GM19467 (cell line): ENCODE measurements around the gene GFOD2.
"Not testable (repeated sequence)": the region's sequence is repeated elsewhere in the genome, so short reads cannot be mapped to it uniquely, and the experiment has no call there.

ENCODE experiments used
- ATAC-seq: cut with Tn5 transposase; IDR thresholded peaks from one replicate; pipeline ENCODE4 v1.9.1; 2021; ENCODE audit warnings: mild to moderate bottlenecking, moderate library complexity; ENCODE audit not compliant: unreplicated experiment

Gene GFOD2

GRCh38 chr16:67707210-67707609 is 11.9 kb downstream of the GFOD2 start:
- ATAC-seq: no peak

- ATAC-seq: no peak
Observed at GRCh38 chr16:67704110-67704509, 15.0 kb downstream of the GFOD2 start.

DNA sequence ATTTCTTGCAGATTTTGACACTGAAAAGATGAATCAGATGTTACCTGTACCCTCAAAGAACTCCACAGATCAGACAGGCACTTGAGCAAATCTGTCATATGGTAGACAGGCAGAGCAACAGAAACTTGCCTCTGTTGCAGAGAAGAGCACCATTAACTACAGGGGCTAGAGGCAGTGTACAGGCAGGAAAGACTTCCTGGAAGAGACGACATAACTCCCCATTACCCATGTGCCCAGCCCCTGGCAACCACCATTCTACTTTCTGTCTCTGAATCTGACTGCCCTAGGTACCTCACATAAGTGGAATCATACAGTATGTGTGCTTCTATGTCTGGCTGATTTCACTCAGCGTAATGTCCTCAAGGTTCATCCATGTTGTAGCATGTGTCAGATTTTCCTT is 15.5 kb downstream of the GFOD2 start:
- no peak for ATAC-seq

- ATAC-seq: no peak
Observed at GRCh38 chr16:67702130-67702529, 17.0 kb downstream of the GFOD2 start.

DNA sequence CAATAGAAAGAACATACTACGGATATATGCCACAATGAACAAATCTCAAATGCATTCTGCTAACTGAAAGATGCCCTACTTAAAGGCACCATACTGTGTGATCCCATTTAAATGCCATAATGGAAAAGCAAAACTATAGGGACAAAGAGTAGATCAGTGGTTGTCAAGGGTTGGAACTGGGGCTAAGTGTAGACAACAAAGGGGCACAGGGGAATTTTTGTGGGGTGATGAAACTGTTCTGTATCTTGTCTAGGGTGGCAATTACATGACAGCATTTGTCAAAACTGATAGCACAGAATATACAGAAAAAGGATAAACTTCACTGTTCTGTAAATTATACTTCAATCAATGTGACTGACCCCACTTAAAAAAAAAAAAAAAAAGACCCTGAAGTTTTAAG is 17.7 kb downstream of the GFOD2 start:
- ATAC-seq: no peak

- ATAC-seq: no peak
Observed at GRCh38 chr16:67699265-67699664, 19.9 kb downstream of the GFOD2 start.

GRCh38 chr16:67697422-67698185 is 21.5 kb downstream of the GFOD2 start:
- ATAC-seq: no peak

GRCh38 chr16:67694611-67695010 is 24.5 kb downstream of the GFOD2 start:
- ATAC-seq: no peak

DNA sequence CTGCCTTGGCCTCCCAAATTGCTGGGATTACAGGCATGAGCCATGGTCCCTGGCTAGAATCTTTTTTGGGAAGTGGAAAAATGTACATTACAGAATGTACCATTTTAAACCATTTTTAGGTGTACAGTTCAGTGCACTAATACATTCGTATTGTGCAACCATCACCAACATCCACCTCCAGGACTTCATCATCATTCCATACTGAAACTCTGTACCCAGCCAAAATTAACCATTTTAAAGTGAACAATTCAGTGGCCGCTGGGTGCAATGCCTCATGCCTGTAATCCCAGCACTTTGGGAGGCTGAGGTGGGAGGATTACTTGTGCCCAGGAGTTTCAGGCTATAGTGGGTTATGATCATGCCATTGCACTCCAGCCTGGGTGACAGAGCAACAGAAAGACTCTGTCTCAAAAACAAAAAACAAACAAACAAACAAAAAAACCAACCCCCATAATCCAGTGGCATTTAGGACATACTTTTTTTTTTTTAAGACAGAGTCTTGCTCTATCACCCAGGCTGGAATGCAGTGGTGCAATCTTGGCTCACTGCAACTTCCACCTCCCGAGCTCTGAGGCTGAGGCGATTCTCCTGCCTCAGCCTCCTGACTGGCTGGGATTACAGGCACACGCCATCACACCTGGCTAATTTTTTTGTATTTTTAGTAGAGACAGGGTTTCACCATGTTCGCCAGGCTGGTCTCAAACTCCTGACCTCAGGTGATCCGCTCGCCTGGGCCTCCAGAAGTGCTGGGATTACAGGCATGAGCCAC is 25.4 kb downstream of the GFOD2 start:
- ATAC-seq: not testable (repeated sequence)

DNA sequence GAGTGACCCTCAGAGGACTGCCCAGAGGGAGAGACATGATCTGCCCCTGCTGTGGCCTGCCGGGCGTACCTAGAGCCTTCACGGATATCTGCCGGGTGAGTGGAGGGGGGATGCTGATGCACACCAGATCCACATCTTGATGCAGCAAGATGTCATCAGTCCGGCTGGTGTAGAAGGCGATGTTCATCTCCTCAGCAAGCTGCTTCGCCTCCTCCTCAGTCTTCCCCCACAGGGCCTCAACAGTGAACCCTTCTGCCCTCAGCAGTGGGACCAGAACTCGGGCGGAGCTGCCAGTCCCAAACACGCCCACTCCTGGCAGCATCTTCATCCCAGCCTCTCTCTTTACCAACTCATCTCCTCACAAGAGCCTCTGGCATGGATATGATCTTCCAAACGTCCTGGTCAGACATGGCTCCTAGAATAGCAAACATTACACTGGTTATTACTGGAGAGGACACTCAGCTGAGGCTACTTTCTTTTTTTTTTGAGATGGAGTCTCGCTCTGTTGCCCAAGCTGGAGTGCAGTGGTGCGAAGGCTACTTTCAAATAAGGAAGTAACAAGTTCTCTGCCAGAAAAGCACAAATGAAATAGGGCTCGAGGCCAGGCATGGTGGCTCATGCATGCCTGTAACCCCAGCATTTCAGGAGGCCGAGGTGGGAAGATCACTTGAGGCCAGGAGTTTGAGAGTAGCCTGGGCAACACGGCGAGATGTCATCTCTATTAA is 33.6 kb downstream of the GFOD2 start:
- no peak for ATAC-seq

GRCh38 chr16:67683767-67684166 is 35.3 kb downstream of the GFOD2 start:
- no peak for ATAC-seq

- no peak for ATAC-seq
Observed at GRCh38 chr16:67679935-67680897, 38.9 kb downstream of the GFOD2 start.

DNA sequence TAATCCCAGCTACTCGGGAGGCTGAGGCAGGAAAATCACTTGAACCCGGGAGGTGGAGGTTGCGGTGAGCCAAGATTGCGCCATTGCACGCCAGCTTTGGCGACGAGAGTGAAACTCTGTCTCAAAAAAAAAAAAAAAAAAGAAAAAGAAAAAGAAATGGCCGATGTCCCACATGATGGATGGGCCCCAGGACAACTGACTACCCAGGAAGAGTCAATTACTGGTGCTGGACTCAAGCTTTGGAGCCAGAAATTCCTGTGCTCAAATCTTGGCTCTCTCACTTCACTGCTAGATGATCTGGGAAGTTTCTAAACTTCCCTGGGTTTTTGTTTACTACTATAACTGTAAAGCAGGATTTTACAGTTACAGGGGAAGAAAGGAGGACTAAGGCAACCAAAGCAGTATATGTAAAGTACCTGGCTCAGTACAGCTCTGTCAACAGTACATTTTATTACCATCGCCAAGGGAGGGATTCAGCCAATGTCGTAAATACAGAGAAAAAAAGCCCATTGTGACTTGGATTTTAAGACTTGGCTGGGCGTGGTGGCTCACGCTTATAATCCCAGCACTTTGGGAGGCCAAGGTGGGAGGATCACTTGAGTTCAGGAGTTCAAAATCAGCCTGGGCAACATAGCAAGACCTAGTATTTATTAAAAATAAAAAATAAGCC is 40.6 kb downstream of the GFOD2 start:
- ATAC-seq: no peak

DNA sequence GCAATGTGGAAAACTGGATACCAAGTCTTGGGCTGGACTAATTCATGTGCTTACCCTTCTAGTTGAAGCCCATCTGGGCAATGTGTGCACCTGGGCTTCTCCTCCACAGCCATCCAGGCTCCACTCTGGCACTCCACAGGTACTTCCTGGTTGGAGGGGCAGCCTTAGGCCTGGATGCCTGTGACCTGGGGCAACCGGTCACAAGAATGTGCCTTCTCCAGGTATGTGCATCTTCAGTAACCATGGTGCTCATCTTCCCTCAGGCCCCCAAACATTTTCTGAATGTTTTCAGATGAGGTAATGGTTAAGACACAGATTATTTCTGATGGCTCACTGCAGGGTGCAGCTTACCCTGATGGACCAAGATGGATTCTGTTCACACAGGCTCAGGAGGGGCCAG is 41.4 kb downstream of the GFOD2 start:
- no peak for ATAC-seq

- ATAC-seq: no peak
Observed at GRCh38 chr16:67676939-67677338, 42.2 kb downstream of the GFOD2 start.

DNA sequence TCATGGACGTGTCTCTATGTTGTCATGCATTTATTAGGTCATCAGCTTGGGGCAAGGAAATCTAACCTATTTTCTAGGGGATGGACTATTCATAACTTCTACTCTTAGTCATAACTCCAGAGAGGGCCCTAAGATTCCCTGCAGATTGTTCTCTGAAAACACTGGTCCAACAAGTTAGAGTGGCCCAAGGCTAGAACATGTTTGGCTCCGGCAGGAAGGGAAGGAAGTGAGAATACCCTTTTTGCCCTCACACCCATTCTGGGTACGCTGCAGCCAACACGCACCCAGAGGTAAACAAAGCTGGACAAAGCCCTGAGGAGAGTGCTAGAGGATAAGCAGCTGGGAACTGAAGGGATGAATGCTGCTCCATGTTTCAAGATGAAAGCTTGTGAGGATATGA is 42.6 kb downstream of the GFOD2 start:
- ATAC-seq: no peak

DNA sequence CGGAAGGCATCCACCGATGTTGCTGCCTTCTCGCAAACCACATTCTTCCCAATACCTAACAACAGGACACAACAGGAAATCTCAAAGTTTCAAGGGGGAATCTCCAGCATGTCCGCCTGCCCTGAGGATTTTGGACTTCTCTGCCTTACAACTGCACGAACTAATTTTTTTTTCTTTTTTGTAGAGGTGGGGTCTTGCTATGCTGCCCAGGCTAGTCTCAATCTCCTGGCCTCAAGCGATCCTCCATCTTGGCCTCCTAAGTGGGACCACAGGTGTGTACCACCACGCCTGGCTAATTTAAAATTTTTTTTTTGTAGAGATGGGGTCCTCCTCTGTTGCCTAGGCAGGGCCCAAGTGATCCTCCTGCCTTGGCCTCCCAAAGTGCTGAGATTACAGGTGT is 43.1 kb downstream of the GFOD2 start:
- ATAC-seq: no peak

DNA sequence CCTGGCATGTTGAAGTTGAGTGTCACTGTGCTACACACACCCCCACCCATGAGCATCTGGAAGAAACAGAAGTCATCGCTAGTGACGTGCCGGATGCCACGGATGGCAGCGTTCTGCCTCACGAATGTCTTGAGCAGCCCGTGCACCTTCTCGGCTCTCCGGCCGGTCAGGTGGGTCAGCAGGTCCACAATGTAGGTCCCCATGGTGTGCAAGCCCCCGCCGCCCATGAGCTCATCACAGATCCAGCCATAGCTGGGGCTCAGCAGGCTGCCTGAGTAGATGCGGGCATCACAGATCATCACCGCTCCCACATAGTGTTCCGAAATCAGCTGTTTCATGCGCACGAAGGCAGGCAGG is 43.6 kb downstream of the GFOD2 start:
- ATAC-seq: no peak

DNA sequence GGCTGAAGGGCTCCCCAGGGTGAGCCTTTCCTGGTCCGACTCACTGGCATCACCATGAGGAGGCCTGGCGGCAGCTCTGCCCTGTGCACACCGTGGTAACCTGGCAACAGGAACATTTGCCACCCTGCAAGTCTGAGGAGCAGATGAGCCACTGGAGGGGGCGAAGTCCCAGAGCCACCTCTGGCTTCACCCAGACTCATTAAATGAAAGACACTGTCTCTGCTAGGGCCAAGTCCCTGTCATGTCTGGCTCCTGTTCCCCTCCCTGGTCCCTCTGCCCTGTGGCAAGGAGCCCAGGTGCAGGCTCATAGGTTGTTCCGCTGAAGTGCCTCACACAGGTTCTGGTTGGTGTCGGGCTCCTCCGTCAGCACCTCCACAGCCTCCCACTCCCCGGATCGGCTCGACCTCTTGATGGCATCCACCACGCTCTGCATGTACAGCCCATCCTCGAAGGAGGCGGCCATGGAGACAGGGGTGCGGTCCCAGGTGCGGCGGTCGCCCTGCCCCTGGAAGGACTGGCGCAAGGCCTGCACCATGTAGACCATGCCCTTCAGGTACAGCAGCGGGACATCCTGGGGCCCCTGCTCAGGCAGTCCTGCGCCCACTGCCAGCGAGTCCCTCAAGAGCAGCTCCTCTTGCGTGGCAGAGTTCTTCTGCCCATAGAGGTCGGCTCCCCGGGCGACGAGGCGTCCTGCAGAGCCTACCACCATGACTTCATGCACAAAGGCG is 44.1 kb downstream of the GFOD2 start:
- no peak for ATAC-seq
